Stomach (tissue), 9 donors: ENCODE measurements around the gene TCEA2. TPM values are rescaled to one million over a fixed set of nuclear protein-coding genes. Genes with fewer than 3 reads are reported as not detected.
"Not testable (repeated sequence)": the region's sequence is repeated elsewhere in the genome, so short reads cannot be mapped to it uniquely, and the experiment has no call there.

Experiments used
- DNase-seq, 2 donors: peaks; one replicate each; pipeline versions ENCODE4 v3.0.0 to v3.0.0-alpha.2; 2013 to 2019
- H3K27ac ChIP-seq, 5 donors: fragments of 200-600 bp in 4 of 5; sonication (generic) in 4 of 5; one replicate each; pipeline ENCODE4 v1.5.1; 2013 to 2019; ENCODE audit warnings: mild to moderate bottlenecking in 1 of 5, moderate library complexity in 1 of 5
- H3K27me3 ChIP-seq, 3 donors: fragments of 200-600 bp; sonication (generic); one replicate each; pipeline ENCODE4 v1.5.1; 2017 to 2019; ENCODE audit warnings: mixed run types in 1 of 3
- H3K36me3 ChIP-seq, 4 donors: fragments of 200-600 bp; sonication (generic); 1 replicate in 3 of 4; 2 replicates in 1 of 4; pipeline ENCODE4 v1.5.1; 2016 to 2019
- H3K4me1 ChIP-seq, 4 donors: fragments of 200-600 bp; sonication (generic); one replicate each; pipeline ENCODE4 v1.5.1; 2016 to 2019
- H3K4me3 ChIP-seq, 4 donors: fragments of 200-600 bp; sonication (generic) in 3 of 4; one replicate each; pipeline ENCODE4 v1.5.1; 2016 to 2019; ENCODE audit warnings: mild to moderate bottlenecking in 1 of 4
- H3K9me3 ChIP-seq, 4 donors: fragments of 200-600 bp; sonication (generic); one replicate each; pipeline ENCODE4 v1.5.1; 2016 to 2019
- EP300 ChIP-seq: sonication (generic); formaldehyde crosslinking; IDR thresholded peaks from one replicate; pipeline ENCODE4 v1.6.1; 2017; ENCODE audit warnings: antibody characterized with exemption
- POLR2A ChIP-seq, 4 donors: fragments of 450-650 bp; IDR thresholded peaks; one replicate each; pipeline ENCODE4 v1.6.1; 2016; ENCODE audit warnings: antibody characterized with exemption in 4 of 4, control low read depth in 2 of 4, mild to moderate bottlenecking in 1 of 4, moderate library complexity in 1 of 4
- POLR2AphosphoS5 ChIP-seq, 3 donors: sonication (generic); formaldehyde crosslinking; IDR thresholded peaks; one replicate each; pipeline ENCODE4 v1.6.1; 2016; ENCODE audit warnings: antibody characterized with exemption in 3 of 3
- WGBS, 5 donors: extraction: QIAGEN DNeasy Blood & Tissue Kit in 3 of 5; methylation state at CpG; one replicate each; pipeline versions ENCODE4 v1.1.5 to v1.1.7; 2013 to 2018; 5-methylcytosine and 5-hydroxymethylcytosine counted together
- intact Hi-C: fragments of 100-400 bp; cut with DNase I; formaldehyde crosslinking; loops from one replicate; pipeline ENCODE4 v1.15.1; 2023; ENCODE audit warnings: low total_unique reads
- polyA plus RNA-seq, 3 donors: library from polyadenylated mRNA; stranded (reverse); fragments of 200-250 nt; gene quantifications; one replicate each; pipeline ENCODE4 v1.2.3, GENCODE V29; 2013
- total RNA-seq, 5 donors: library from RNA; depleted of rRNA; stranded (reverse); fragments of >200 nt; gene quantifications; one replicate each; pipeline versions ENCODE4 v1.1.0 to v1.2.3, GENCODE V29; 2014 to 2016
- TF ChIP-seq, protein P1 (sequence below), 7 experiments: fragments of 450-650 bp in 4 of 7; fragments of 200-600 bp in 3 of 7; sonication (generic) in 3 of 7; IDR thresholded peaks; one replicate each; pipeline ENCODE4 v1.5.1; 2016 to 2019; ENCODE audit warnings: antibody characterized with exemption in 7 of 7, control low read depth in 2 of 7, mild to moderate bottlenecking in 1 of 7
- donor health status: healthy with polysubstance abuse.
- donor health status: Bipolar disorder and iron deficiency.
- donor health status: healthy.

Gene TCEA2
- total and polyA plus RNA-seq, 8 donors = 3.1 to 35.5 (median 26.0) TPM

- peaks cover 0 to 5% (median 0%) of the 10 kb centered on the region in 4 donors for H3K9me3 ChIP-seq
- no peak for DNase-seq
- H3K4me3 ChIP-seq = no peak overlapping the region
- peaks cover 3 to 68% (median 31%) of the 10 kb centered on the region in 3 donors for H3K27me3 ChIP-seq
- intact Hi-C loops = no loop called here
- peaks cover 14 to 32% (median 31%) of the 10 kb centered on the region in 4 donors for H3K4me1 ChIP-seq
- H3K36me3 ChIP-seq = no peaks in the 10 kb centered on the region
- H3K27ac ChIP-seq = no peak overlapping the region
- TF ChIP-seq POLR2A (IDR thresholded peaks at IDR 0.05) = no peak
- TF ChIP-seq EP300 = no peak
- TF ChIP-seq, protein P1, sequence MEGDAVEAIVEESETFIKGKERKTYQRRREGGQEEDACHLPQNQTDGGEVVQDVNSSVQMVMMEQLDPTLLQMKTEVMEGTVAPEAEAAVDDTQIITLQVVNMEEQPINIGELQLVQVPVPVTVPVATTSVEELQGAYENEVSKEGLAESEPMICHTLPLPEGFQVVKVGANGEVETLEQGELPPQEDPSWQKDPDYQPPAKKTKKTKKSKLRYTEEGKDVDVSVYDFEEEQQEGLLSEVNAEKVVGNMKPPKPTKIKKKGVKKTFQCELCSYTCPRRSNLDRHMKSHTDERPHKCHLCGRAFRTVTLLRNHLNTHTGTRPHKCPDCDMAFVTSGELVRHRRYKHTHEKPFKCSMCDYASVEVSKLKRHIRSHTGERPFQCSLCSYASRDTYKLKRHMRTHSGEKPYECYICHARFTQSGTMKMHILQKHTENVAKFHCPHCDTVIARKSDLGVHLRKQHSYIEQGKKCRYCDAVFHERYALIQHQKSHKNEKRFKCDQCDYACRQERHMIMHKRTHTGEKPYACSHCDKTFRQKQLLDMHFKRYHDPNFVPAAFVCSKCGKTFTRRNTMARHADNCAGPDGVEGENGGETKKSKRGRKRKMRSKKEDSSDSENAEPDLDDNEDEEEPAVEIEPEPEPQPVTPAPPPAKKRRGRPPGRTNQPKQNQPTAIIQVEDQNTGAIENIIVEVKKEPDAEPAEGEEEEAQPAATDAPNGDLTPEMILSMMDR (IDR thresholded peaks at IDR 0.05) = no peak
- TF ChIP-seq POLR2AphosphoS5 (IDR thresholded peaks at IDR 0.05) = no peak
- WGBS, 5 donors = 76 to 90% (median 81%) methylated on average over 7 to 11 of the region's 11 CpGs
Measured at GRCh38 chr20:64086801-64087200, 23.8 kb downstream of the TCEA2 start.

- intact Hi-C loops, H3K9me3 ChIP-seq, H3K27ac ChIP-seq, H3K4me3 ChIP-seq, DNase-seq, H3K36me3 ChIP-seq: not testable (repeated sequence)
- Histone ChIP-seq H3K27me3 (peaks cover 3 to 64% (median 31%) of the 10 kb centered on the region in 3 donors), H3K4me1 (peaks cover 14 to 26% (median 25%) of the 10 kb centered on the region in 4 donors)
- 94 to 99% (median 96%) methylated on average over 6 to 10 of the region's 36 CpGs for WGBS, 5 donors
Measured at GRCh38 chr20:64087226-64087825, 24.3 kb downstream of the TCEA2 start.

- H3K9me3 ChIP-seq, DNase-seq, H3K4me3 ChIP-seq, H3K36me3 ChIP-seq, intact Hi-C loops, H3K27ac ChIP-seq: not testable (repeated sequence)
- peaks cover 7 to 14% (median 14%) of the 10 kb centered on the region in 4 donors for H3K4me1 ChIP-seq
- peaks cover 3 to 61% (median 33%) of the 10 kb centered on the region in 3 donors for H3K27me3 ChIP-seq
Measured at GRCh38 chr20:64088586-64088985, 25.6 kb downstream of the TCEA2 start.

- peaks cover 0 to 5% (median 0%) of the 10 kb centered on the region in 4 donors for H3K9me3 ChIP-seq
- H3K27me3 ChIP-seq = peaks cover 0 to 45% (median 18%) of the 10 kb centered on the region in 3 donors
- TF ChIP-seq, protein P1 (IDR thresholded peaks at IDR 0.05) = no peak
- no peak for TF ChIP-seq EP300
- no peak overlapping the region for H3K4me3 ChIP-seq
- WGBS, 5 donors = 32 to 64% (median 50%) methylated on average over 9 to 10 of the region's 10 CpGs
- H3K4me1 ChIP-seq = no peaks in the 10 kb centered on the region
- DNase-seq = no peak
- intact Hi-C loops = no loop called here
- no peak overlapping the region for H3K27ac ChIP-seq
- H3K36me3 ChIP-seq = no peaks in the 10 kb centered on the region
Measured at GRCh38 chr20:64090165-64090564, 27.2 kb downstream of the TCEA2 start.

- 65 to 77% (median 70%) methylated on average over 10 to 19 of the region's 19 CpGs for WGBS, 5 donors
- peaks cover 0 to 5% (median 0%) of the 10 kb centered on the region in 4 donors for H3K9me3 ChIP-seq
- H3K4me1 ChIP-seq = no peaks in the 10 kb centered on the region
- H3K27ac ChIP-seq = no peak overlapping the region
- no peak for TF ChIP-seq POLR2AphosphoS5 (IDR thresholded peaks at IDR 0.05)
- TF ChIP-seq, protein P1 (IDR thresholded peaks at IDR 0.05) = no peak
- TF ChIP-seq EP300 = no peak
- no peak for TF ChIP-seq POLR2A (IDR thresholded peaks at IDR 0.05)
- DNase-seq = no peak
- peaks cover 0 to 44% (median 12%) of the 10 kb centered on the region in 3 donors for H3K27me3 ChIP-seq
- no peak overlapping the region for H3K4me3 ChIP-seq
- intact Hi-C loops = no loop called here
- no peaks in the 10 kb centered on the region for H3K36me3 ChIP-seq
Measured at GRCh38 chr20:64091340-64091739, 28.3 kb downstream of the TCEA2 start.
